GM21825 (cell line): ENCODE measurements around the gene PAGE2.
"Not testable (repeated sequence)": the region's sequence is repeated elsewhere in the genome, so short reads cannot be mapped to it uniquely, and the experiment has no call there.

ENCODE experiments used
- ATAC-seq: cut with Tn5 transposase; IDR thresholded peaks from one replicate; pipeline ENCODE4 v1.9.1; 2021; ENCODE audit warnings: mild to moderate bottlenecking, moderate library complexity; ENCODE audit not compliant: unreplicated experiment

Gene PAGE2

GRCh38 chrX:55088795-55089489, at the start of gene PAGE2:
PAGE2 (plus strand) TSS chrX:55089018; CDS start chrX:55090021, 1,003 bp downstream.
- ATAC-seq = no peak

- no peak for ATAC-seq
Measured at GRCh38 chrX:55039471-55039870, 49.3 kb upstream of the PAGE2 start.

GRCh38 chrX:55041514-55041913, 47.3 kb upstream of the PAGE2 start:
- no peak for ATAC-seq

- not testable (repeated sequence) for ATAC-seq
Measured at GRCh38 chrX:55050599-55050998, 38.2 kb upstream of the PAGE2 start.

GRCh38 chrX:55056820-55057674, 31.8 kb upstream of the PAGE2 start:
- ATAC-seq = no peak

- ATAC-seq = no peak
Measured at GRCh38 chrX:55057675-55058249, 31.1 kb upstream of the PAGE2 start.

- ATAC-seq = not testable (repeated sequence)
Measured at GRCh38 chrX:55067180-55067579, 21.6 kb upstream of the PAGE2 start.

GRCh38 chrX:55072286-55072685, 16.5 kb upstream of the PAGE2 start:
- no peak for ATAC-seq

GRCh38 chrX:55074851-55075467, 13.9 kb upstream of the PAGE2 start, which contains the start of gene PAGE2B:
PAGE2B (plus strand) TSS chrX:55075030; CDS start chrX:55076042, 1,012 bp downstream.
- no peak for ATAC-seq

GRCh38 chrX:55098691-55099090, 9.9 kb downstream of the PAGE2 start:
- no peak for ATAC-seq

GRCh38 chrX:55099162-55099561, 10.3 kb downstream of the PAGE2 start:
- no peak for ATAC-seq

- no peak for ATAC-seq
Measured at GRCh38 chrX:55102754-55103153, 13.9 kb downstream of the PAGE2 start.

- no peak for ATAC-seq
Measured at GRCh38 chrX:55107262-55107661, 18.4 kb downstream of the PAGE2 start.

- no peak for ATAC-seq
Measured at GRCh38 chrX:55107911-55108310, 19.1 kb downstream of the PAGE2 start.

- no peak for ATAC-seq
Measured at GRCh38 chrX:55109306-55109705, 20.5 kb downstream of the PAGE2 start.

- no peak for ATAC-seq
Measured at GRCh38 chrX:55111578-55112254, 22.9 kb downstream of the PAGE2 start.

GRCh38 chrX:55116589-55116988, 27.8 kb downstream of the PAGE2 start:
- not testable (repeated sequence) for ATAC-seq

GRCh38 chrX:55118574-55118973, 29.8 kb downstream of the PAGE2 start:
- ATAC-seq = no peak

- ATAC-seq = no peak
Measured at GRCh38 chrX:55119271-55119670, 30.5 kb downstream of the PAGE2 start.

- ATAC-seq = no peak
Measured at GRCh38 chrX:55119712-55120111, 30.9 kb downstream of the PAGE2 start.
